ENCODE data around the gene NRXN3. TPM values are rescaled to one million over a fixed set of nuclear protein-coding genes. Genes with fewer than 3 reads are reported as not detected.

The NRXN3 gene
- total and polyA plus RNA-seq, 2 of the 13 experiments (the other 11 are each of a cell fraction or from before 2014, with no cell fraction given) = 0.03 TPM; not detected in 1

DNA sequence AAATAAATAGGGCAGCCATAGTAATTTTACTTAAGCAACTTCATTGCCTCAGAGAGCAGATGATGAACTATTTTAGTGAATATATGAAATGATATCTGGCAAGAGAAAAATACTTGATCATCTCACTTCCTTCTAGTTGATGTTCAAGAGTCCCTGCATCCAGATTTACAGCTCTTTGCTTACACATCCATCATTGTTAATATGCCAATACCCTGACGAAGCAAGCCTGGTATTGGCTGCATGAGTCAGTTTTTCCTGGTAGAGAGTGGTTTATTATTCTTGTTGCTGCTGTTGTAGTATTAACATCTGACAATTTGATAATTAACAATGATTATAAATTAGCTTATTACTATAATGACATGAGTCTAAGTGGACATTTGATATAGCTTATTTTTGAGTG lies 681.9 kb downstream of the NRXN3 start:
- Histone ChIP-seq H3K36me3 (replicated peaks in 1 of 2; ENCODE audit: control insufficient read depth in 1 of 2, insufficient read depth in 2 of 2, low read length in 2 of 2) (no peaks in the 10 kb centered on the region), H3K79me2 (ENCODE audit: insufficient read depth, low read length) (no peaks in the 10 kb centered on the region), H3K4me3 (replicated peaks in 1 of 3; ENCODE audit: insufficient read depth in 1 of 3, low read depth in 2 of 3, low read length in 3 of 3) (no peak overlapping the region), H2AFZ (ENCODE audit: low read length) (no peak overlapping the region), H3K27me3 (ENCODE audit: control insufficient read depth in 1 of 2, insufficient read depth in 2 of 2, low read length in 2 of 2) (no peaks in the 10 kb centered on the region; a peak in 1 of 5 replicates), H3K9ac (ENCODE audit: insufficient read depth, low read depth, low read length) (no peak overlapping the region), H3K4me1 (ENCODE audit: insufficient read depth, low read length) (no peaks in the 10 kb centered on the region), H3K27ac (ENCODE audit: extremely low read length, insufficient read depth, low read length) (no peak overlapping the region), H4K20me1 (ENCODE audit: insufficient read depth, low read length) (no peaks in the 10 kb centered on the region), H3K9me3 (ENCODE audit: low read length) (no peaks in the 10 kb centered on the region), H3K4me2 (ENCODE audit: low read depth, low read length) (no peak overlapping the region)
- ChIA-PET POLR2A (no interaction called here), CTCF (ENCODE audit: low intra/inter-chr PET ratio, low total read pairs) (no interaction called here)
- no peak for TF ChIP-seq HMGA1 (CRISPR knock-in tag; conservative IDR thresholded peaks at IDR 0.05)
- TF ChIP-seq, protein P1, sequence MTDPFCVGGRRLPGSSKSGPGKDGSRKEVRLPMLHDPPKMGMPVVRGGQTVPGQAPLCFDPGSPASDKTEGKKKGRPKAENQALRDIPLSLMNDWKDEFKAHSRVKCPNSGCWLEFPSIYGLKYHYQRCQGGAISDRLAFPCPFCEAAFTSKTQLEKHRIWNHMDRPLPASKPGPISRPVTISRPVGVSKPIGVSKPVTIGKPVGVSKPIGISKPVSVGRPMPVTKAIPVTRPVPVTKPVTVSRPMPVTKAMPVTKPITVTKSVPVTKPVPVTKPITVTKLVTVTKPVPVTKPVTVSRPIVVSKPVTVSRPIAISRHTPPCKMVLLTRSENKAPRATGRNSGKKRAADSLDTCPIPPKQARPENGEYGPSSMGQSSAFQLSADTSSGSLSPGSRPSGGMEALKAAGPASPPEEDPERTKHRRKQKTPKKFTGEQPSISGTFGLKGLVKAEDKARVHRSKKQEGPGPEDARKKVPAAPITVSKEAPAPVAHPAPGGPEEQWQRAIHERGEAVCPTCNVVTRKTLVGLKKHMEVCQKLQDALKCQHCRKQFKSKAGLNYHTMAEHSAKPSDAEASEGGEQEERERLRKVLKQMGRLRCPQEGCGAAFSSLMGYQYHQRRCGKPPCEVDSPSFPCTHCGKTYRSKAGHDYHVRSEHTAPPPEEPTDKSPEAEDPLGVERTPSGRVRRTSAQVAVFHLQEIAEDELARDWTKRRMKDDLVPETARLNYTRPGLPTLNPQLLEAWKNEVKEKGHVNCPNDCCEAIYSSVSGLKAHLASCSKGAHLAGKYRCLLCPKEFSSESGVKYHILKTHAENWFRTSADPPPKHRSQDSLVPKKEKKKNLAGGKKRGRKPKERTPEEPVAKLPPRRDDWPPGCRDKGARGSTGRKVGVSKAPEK (CRISPR knock-in tag; IDR thresholded peaks at IDR 0.05; ENCODE audit: borderline replicate concordance) = no peak
- no peak for TF ChIP-seq ZNF234 (CRISPR knock-in tag; conservative IDR thresholded peaks at IDR 0.05)
- no peak for TF ChIP-seq ZFP36L1 (CRISPR knock-in tag; IDR thresholded peaks at IDR 0.05)
- TF ChIP-seq MED13 (CRISPR knock-in tag; IDR thresholded peaks at IDR 0.05) = no peak
- no peak for TF ChIP-seq HOXA9 (CRISPR knock-in tag; IDR thresholded peaks at IDR 0.05; ENCODE audit: borderline replicate concordance)
- no peak for TF ChIP-seq RBFOX2 (IDR thresholded peaks at IDR 0.05; ENCODE audit: low read depth, low read length)
- TF ChIP-seq, protein P2, sequence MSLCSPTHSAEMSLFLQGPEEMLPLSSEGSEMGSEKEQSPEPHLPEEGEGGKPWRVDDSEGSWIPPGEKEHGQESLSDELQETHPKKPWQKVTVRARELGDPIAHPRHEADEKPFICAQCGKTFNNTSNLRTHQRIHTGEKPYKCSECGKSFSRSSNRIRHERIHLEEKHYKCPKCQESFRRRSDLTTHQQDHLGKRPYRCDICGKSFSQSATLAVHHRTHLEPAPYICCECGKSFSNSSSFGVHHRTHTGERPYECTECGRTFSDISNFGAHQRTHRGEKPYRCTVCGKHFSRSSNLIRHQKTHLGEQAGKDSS (CRISPR knock-in tag; IDR thresholded peaks at IDR 0.05; ENCODE audit: borderline replicate concordance, low read depth) = no peak
- FAIRE-seq (no peak), DNase-seq (ENCODE audit: low spot score) (no peak), ATAC-seq (no peak)
- intact Hi-C loops (cut with micrococcal nuclease; ENCODE audit: unreplicated experiment) (no loop called here), in situ Hi-C loops (cut with HindIII; ENCODE audit: extremely low pct_ligation_motif_present, low pct_unique_long_range_greater_than_20kb) (no loop called here)
- no TSS peak for BruUV-seq (replicated peaks)
- 0% methylated on average over 1 of the region's 1 CpG for WGBS (ENCODE audit: low lambda C conversion rate)

All from HepG2 (cell line).